ENCODE measurements around the gene TMEM131L.
A peak's percentile ranks its signal among the peaks of the same experiment; 100 is the strongest.

Gene TMEM131L

DNA sequence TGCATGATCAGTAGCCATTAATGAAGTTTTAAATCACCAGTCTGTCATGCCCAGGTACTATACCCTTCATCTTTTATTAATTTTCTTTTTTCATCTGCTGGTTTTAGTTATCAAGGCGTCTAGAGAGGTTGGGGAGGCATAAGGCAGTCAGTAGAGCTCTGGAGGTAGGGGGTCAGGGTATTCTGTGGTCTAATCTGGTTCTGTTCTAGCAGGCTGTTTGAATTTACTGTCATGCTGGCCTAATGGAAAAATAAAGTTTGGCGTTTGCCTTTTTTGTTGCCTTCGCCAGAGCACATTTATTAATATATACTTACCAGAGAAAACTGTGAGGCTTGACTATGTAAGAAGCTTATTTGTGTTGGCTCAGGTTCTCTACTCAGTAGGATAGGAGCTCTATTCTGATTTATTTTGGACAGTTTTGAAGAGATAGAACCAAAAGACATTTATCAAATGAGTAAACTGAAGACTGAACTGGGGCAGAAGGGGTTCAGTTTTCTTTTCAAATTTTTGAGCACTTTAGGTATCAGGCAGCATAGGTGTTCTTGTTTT, 46.9 kb downstream of the TMEM131L start:
- H3K4me3 ChIP-seq (ENCODE audit: insufficient read depth in 1 of 2, low read depth in 1 of 2, low read length in 2 of 2): no peak overlapping the region
- H3K4me1 ChIP-seq (ENCODE audit: control insufficient read depth, insufficient read depth, low read depth, low read length): peaks cover 3% of the 10 kb centered on the region
- WGBS: 88% methylated on average over 1 of the region's 3 CpGs

DNA sequence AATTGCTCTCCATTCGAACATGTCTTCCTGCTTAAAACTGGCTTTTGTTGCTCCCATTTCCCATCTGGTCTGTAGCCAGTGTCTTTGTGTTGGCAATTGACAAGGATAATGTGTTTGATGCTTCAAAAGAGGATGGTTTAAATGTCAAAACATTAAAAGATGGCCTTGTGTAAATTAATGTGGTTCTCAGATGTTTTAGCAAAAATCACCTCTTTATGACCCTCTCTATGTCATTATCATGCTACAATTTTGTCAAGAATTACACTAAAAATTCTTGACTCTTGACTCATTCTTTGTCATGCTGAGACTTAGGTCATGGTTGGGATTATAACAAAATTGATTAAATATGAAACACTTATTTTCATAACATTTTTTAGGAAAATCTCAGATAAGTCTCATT, 47.4 kb downstream of the TMEM131L start:
- no peak overlapping the region for H2AFZ ChIP-seq (ENCODE audit: low read depth, low read length)
- H3K4ac ChIP-seq (ENCODE audit: low read depth in 1 of 2, low read length in 2 of 2): no peak overlapping the region
- no peak overlapping the region for H2BK12ac ChIP-seq (ENCODE audit: low read length in 2 of 2)
- no peak overlapping the region for H2BK120ac ChIP-seq (ENCODE audit: low read depth, low read length)
- H3K27ac ChIP-seq (ENCODE audit: low read length, poor library complexity, severe bottlenecking): no peak overlapping the region
- peaks cover 17% of the 10 kb centered on the region for H3K79me1 ChIP-seq (replicated peaks; ENCODE audit: low read length, poor library complexity, severe bottlenecking)
- no peak overlapping the region for H2BK5ac ChIP-seq (ENCODE audit: low read depth, low read length, poor library complexity, severe bottlenecking)
- no peak overlapping the region for H3K14ac ChIP-seq (ENCODE audit: low read length in 2 of 2)
- no peak overlapping the region for H3K23ac ChIP-seq (ENCODE audit: low read length in 2 of 2)
- no peaks in the 10 kb centered on the region for H3K27me3 ChIP-seq (ENCODE audit: control insufficient read depth in 1 of 2, insufficient read depth in 1 of 2, low read length in 2 of 2)
- no peaks in the 10 kb centered on the region for H3K36me3 ChIP-seq (ENCODE audit: control insufficient read depth in 1 of 2, insufficient read depth in 2 of 2, low read depth in 1 of 2, low read length in 2 of 2)
- no peak for DNase-seq
- WGBS: 86% methylated on average over 1 of the region's 1 CpG
- no peak overlapping the region for H2BK15ac ChIP-seq (ENCODE audit: low read depth, poor library complexity, severe bottlenecking)
- H4K91ac ChIP-seq (ENCODE audit: low read length): no peak overlapping the region
- H3K4me2 ChIP-seq (ENCODE audit: low read length, poor library complexity, severe bottlenecking): no peak overlapping the region
- no peak overlapping the region for H4K8ac ChIP-seq (ENCODE audit: low read length)
- no peaks in the 10 kb centered on the region for H3K9me3 ChIP-seq (ENCODE audit: control insufficient read depth, low read length)
- peaks cover 3% of the 10 kb centered on the region for H3K4me1 ChIP-seq (ENCODE audit: control insufficient read depth, insufficient read depth, low read depth, low read length)
- H3K18ac ChIP-seq (ENCODE audit: low read depth in 1 of 2, low read length in 2 of 2): no peak overlapping the region
- H3K9ac ChIP-seq (ENCODE audit: low read length): peak overlapping the region; percentile 63
- no peak overlapping the region for H3K4me3 ChIP-seq (ENCODE audit: insufficient read depth in 1 of 2, low read depth in 1 of 2, low read length in 2 of 2)
- no peak overlapping the region for H2AK5ac ChIP-seq (ENCODE audit: low read length, severe bottlenecking)

More for the DNA sequence above, 46.9 kb downstream of the TMEM131L start:
- no peak overlapping the region for H2BK5ac ChIP-seq (ENCODE audit: low read depth, low read length, poor library complexity, severe bottlenecking)
- H3K9ac ChIP-seq (ENCODE audit: low read length): peak overlapping the region; percentile 24
- H3K36me3 ChIP-seq (ENCODE audit: control insufficient read depth in 1 of 2, insufficient read depth in 2 of 2, low read depth in 1 of 2, low read length in 2 of 2): no peaks in the 10 kb centered on the region
- no peak overlapping the region for H2BK120ac ChIP-seq (ENCODE audit: low read depth, low read length)
- H3K9me3 ChIP-seq (ENCODE audit: control insufficient read depth, low read length): no peaks in the 10 kb centered on the region
- no peak overlapping the region for H3K4ac ChIP-seq (ENCODE audit: low read depth in 1 of 2, low read length in 2 of 2)
- no peak overlapping the region for H3K23ac ChIP-seq (ENCODE audit: low read length in 2 of 2)
- no peak overlapping the region for H4K8ac ChIP-seq (ENCODE audit: low read length)
- no peak overlapping the region for H2AK5ac ChIP-seq (ENCODE audit: low read length, severe bottlenecking)
- no peak overlapping the region for H2BK12ac ChIP-seq (ENCODE audit: low read length in 2 of 2)
- no peak overlapping the region for H2BK15ac ChIP-seq (ENCODE audit: low read depth, poor library complexity, severe bottlenecking)
- H3K14ac ChIP-seq (ENCODE audit: low read length in 2 of 2): no peak overlapping the region
- no peak overlapping the region for H2AFZ ChIP-seq (ENCODE audit: low read depth, low read length)
- peak overlapping the region; percentile 43 for H3K27ac ChIP-seq (ENCODE audit: low read length, poor library complexity, severe bottlenecking)
- peaks cover 15% of the 10 kb centered on the region for H3K79me1 ChIP-seq (replicated peaks; ENCODE audit: low read length, poor library complexity, severe bottlenecking)
- no peak overlapping the region for H3K4me2 ChIP-seq (ENCODE audit: low read length, poor library complexity, severe bottlenecking)
- H3K18ac ChIP-seq (ENCODE audit: low read depth in 1 of 2, low read length in 2 of 2): no peak overlapping the region
- H3K27me3 ChIP-seq (ENCODE audit: control insufficient read depth in 1 of 2, insufficient read depth in 1 of 2, low read length in 2 of 2): no peaks in the 10 kb centered on the region
- no peak for DNase-seq
- no peak overlapping the region for H4K91ac ChIP-seq (ENCODE audit: low read length)

DNA sequence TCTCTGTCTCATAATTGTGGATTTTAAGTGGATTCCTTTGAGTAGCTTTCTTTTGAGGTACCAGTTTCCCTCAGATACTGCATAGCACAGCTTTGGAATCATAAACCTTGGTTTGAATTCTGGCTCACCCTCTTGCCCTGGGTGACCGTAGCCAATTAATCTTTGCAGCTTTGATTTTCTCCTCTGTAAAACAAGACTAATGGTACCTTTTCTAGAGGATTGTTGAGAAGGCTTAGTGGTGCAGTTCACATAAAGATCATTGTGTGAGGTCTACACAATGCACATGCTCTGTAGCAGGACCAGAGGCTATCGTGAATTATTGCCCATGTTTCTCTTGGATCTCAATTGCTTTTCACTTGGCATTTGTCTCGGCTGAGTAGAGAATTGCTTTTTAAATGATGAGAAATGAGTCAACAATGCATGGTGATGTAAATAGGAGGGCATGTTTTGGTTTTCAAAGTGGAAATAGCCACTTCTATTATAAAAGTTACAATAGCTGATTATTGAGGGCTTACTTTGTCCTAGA, 47.9 kb downstream of the TMEM131L start:
- Histone ChIP-seq H3K23ac (ENCODE audit: low read length in 2 of 2) (no peak overlapping the region), H2BK5ac (ENCODE audit: low read depth, low read length, poor library complexity, severe bottlenecking) (no peak overlapping the region), H3K4ac (ENCODE audit: low read depth in 1 of 2, low read length in 2 of 2) (no peak overlapping the region), H3K9ac (ENCODE audit: low read length) (peak overlapping the region; percentile 63), H2AK5ac (ENCODE audit: low read length, severe bottlenecking) (no peak overlapping the region), H3K14ac (ENCODE audit: low read length in 2 of 2) (no peak overlapping the region), H3K36me3 (ENCODE audit: control insufficient read depth in 1 of 2, insufficient read depth in 2 of 2, low read depth in 1 of 2, low read length in 2 of 2) (no peaks in the 10 kb centered on the region), H3K79me1 (replicated peaks; ENCODE audit: low read length, poor library complexity, severe bottlenecking) (peaks cover 19% of the 10 kb centered on the region), H2AFZ (ENCODE audit: low read depth, low read length) (no peak overlapping the region), H3K27ac (ENCODE audit: low read length, poor library complexity, severe bottlenecking) (peak overlapping the region; percentile 57), H3K4me2 (ENCODE audit: low read length, poor library complexity, severe bottlenecking) (no peak overlapping the region), H4K91ac (ENCODE audit: low read length) (no peak overlapping the region), H2BK15ac (ENCODE audit: low read depth, poor library complexity, severe bottlenecking) (no peak overlapping the region), H4K8ac (ENCODE audit: low read length) (no peak overlapping the region), H3K9me3 (ENCODE audit: control insufficient read depth, low read length) (no peaks in the 10 kb centered on the region), H3K27me3 (ENCODE audit: control insufficient read depth in 1 of 2, insufficient read depth in 1 of 2, low read length in 2 of 2) (no peaks in the 10 kb centered on the region), H3K18ac (ENCODE audit: low read depth in 1 of 2, low read length in 2 of 2) (no peak overlapping the region), H2BK120ac (ENCODE audit: low read depth, low read length) (no peak overlapping the region), H3K4me3 (ENCODE audit: insufficient read depth in 1 of 2, low read depth in 1 of 2, low read length in 2 of 2) (peak overlapping the region in 1 of 2 experiments; percentile 56), H2BK12ac (ENCODE audit: low read length in 2 of 2) (no peak overlapping the region), H3K4me1 (ENCODE audit: control insufficient read depth, insufficient read depth, low read depth, low read length) (peaks cover 3% of the 10 kb centered on the region)
- peak; percentile 41 for DNase-seq
- WGBS: 24% methylated on average over 2 of the region's 3 CpGs

DNA sequence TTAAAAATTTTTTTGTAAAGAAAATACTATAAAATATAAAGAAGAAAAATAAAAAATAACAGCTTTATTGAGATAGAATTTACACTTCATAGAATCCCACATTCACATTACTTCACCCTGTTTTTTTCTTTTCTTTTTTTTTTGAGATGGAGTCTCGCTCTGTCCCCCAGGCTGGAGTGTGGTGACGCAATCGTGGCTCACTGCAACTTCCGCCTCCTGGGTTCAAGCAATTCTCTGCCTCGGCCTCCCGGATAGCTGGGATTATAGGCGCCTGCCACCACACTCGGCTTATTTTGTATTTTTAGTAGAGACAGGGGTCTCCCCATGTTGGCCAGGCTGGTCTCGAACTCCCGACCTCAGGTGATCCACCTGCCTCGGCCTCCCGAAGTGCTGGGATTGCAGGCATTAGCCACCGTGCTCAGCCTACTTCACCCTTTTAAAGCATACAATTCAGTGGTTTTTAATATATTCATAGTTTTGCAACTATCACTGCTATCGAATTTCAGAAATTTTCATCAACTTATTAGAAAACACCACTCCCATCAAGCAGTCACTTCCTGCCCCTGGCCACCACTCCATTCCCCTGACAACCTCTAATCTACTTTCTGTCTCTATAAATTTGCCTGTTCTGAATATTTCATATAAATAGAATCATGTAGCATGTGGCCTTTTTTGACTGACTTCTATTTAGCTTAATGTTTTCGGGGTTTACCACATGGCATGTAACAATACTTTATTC, 48.7 kb downstream of the TMEM131L start:
- Histone ChIP-seq H3K23ac (ENCODE audit: low read length in 2 of 2) (no peak overlapping the region), H4K91ac (ENCODE audit: low read length) (no peak overlapping the region), H3K14ac (ENCODE audit: low read length in 2 of 2) (no peak overlapping the region), H3K4me1 (ENCODE audit: control insufficient read depth, insufficient read depth, low read depth, low read length) (peaks cover 3% of the 10 kb centered on the region), H3K4me2 (ENCODE audit: low read length, poor library complexity, severe bottlenecking) (no peak overlapping the region), H2BK12ac (ENCODE audit: low read length in 2 of 2) (no peak overlapping the region), H3K36me3 (ENCODE audit: control insufficient read depth in 1 of 2, insufficient read depth in 2 of 2, low read depth in 1 of 2, low read length in 2 of 2) (no peaks in the 10 kb centered on the region), H2BK120ac (ENCODE audit: low read depth, low read length) (no peak overlapping the region), H3K4me3 (ENCODE audit: insufficient read depth in 1 of 2, low read depth in 1 of 2, low read length in 2 of 2) (peak overlapping the region in 1 of 2 experiments; percentile 56), H3K79me1 (replicated peaks; ENCODE audit: low read length, poor library complexity, severe bottlenecking) (peaks cover 19% of the 10 kb centered on the region), H3K27ac (ENCODE audit: low read length, poor library complexity, severe bottlenecking) (no peak overlapping the region), H3K9me3 (ENCODE audit: control insufficient read depth, low read length) (no peaks in the 10 kb centered on the region), H3K27me3 (ENCODE audit: control insufficient read depth in 1 of 2, insufficient read depth in 1 of 2, low read length in 2 of 2) (no peaks in the 10 kb centered on the region), H2BK15ac (ENCODE audit: low read depth, poor library complexity, severe bottlenecking) (no peak overlapping the region), H2AFZ (ENCODE audit: low read depth, low read length) (no peak overlapping the region), H3K4ac (ENCODE audit: low read depth in 1 of 2, low read length in 2 of 2) (no peak overlapping the region), H2BK5ac (ENCODE audit: low read depth, low read length, poor library complexity, severe bottlenecking) (no peak overlapping the region), H3K9ac (ENCODE audit: low read length) (peak overlapping the region; percentile 63), H4K8ac (ENCODE audit: low read length) (no peak overlapping the region), H2AK5ac (ENCODE audit: low read length, severe bottlenecking) (no peak overlapping the region), H3K18ac (ENCODE audit: low read depth in 1 of 2, low read length in 2 of 2) (no peak overlapping the region)
- no peak for DNase-seq
- WGBS: 98% methylated on average over 13 of the region's 15 CpGs
